HG02571 (cell line): Measurements from ENCODE around the gene CACNA1C.

Experiments used
- ATAC-seq: cut with Tn5 transposase; IDR thresholded peaks from one replicate; pipeline ENCODE4 v1.9.1; 2021; ENCODE audit warnings: mild to moderate bottlenecking, moderate library complexity; ENCODE audit not compliant: unreplicated experiment

The CACNA1C gene

GRCh38 chr12:2403221-2403976 lies 350.6 kb downstream of the CACNA1C start:
- ATAC-seq: no peak

GRCh38 chr12:2405039-2405438 lies 352.3 kb downstream of the CACNA1C start:
- no peak for ATAC-seq

DNA sequence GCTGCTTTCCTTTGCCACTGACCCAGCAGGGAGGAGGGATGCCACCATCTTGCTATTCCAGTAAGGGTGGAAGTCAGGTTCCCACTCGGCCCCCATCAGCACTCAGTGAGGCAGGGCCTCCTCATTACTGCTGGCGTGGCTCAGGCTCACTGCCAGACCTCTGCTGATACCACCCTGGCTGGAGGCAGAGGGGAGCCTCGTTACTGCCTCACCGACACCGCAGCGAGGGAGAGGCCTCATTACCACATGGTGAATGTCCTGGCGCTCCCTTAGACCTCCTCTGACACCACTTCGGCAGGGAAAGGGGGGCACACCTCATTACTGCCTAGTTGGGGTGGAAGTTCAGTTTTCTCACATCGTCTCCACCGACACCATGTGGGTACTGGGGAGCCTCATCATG lies 354.1 kb downstream of the CACNA1C start:
- ATAC-seq: no peak

DNA sequence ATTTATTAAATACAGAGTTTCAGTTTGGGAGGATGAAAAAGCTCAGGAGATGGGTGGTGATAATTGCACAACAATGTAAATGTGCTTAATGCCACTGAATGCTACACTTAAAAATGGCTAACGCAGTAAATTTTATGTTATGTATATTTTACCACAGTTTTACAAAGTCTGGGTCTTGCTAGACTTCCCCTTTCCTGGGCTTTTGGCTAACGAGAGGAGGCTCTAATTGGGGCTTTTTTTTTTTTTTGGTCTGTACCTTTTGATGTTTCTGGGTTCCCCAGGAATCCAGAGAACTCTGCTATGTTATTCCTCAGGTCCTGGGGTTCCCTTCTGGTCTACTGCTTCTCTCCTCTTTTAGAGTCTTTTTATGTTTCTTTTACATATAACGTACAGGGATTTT lies 355.5 kb downstream of the CACNA1C start:
- no peak for ATAC-seq

DNA sequence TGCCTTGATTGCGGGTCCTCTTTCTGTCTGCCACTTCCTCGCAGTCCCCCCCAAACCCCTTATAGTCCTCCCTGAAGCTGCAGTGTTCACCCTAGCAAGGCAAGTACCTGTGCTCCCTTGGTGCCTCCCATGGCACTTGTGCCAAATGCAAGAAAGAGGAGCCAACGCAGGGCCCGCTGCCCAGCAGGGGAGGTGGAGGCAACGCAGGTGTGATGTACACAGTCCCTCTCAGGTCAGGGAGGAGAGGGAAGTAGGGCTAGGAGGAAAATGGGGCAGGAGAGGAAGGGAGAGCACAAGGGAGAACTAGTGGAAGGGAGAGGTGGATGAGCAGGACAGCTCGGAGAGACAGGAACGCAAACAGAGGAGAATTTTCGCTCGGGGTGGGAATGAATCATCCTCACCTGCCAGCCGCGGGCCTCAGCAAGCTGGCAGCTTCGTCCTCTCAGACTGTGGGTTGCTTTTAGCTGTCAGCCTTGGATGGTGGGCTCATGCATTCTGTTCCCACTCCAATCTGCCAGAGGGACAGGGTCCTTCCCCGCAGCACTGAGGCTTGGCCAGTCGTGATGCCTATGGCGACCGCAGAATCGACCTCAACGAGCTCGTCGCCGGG lies 357.0 kb downstream of the CACNA1C start:
- no peak for ATAC-seq

- no peak for ATAC-seq
Measured at GRCh38 chr12:2410496-2410895, 357.7 kb downstream of the CACNA1C start.

GRCh38 chr12:2411011-2411410 lies 358.2 kb downstream of the CACNA1C start:
- ATAC-seq: no peak

DNA sequence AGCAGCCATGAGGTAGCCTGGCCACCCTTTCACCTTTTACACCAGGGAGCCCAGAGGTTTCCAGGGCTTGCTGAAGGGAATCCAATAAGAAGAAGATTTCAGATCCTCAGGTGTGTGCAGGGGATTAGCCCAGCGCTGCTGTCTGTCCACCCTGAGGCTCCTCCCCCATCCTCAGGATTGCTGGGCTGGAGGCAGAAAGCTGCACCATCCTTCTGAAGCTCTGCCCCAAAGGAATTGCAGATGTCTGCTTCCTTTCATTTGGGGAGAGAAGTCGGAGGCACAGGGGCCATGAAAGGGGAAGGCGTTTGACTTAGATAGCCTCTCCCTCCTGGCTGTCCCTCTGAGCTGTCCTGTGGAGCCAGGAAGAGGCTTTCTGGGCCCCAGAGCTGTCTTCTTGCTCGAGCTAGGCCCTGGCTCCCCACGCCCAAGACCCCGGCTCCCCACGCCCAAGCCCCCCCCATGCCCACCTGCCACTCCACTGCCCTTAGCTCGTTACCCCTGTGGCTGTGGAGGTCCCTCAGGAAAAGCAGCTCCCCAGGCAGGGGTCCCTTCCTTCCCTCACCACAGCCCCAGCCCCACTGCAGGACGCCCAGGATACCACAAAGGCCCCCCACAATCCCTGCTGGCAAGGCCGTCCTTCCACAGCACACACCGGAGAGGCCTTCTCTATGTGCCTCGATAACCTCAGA lies 359.0 kb downstream of the CACNA1C start:
- ATAC-seq: no peak

DNA sequence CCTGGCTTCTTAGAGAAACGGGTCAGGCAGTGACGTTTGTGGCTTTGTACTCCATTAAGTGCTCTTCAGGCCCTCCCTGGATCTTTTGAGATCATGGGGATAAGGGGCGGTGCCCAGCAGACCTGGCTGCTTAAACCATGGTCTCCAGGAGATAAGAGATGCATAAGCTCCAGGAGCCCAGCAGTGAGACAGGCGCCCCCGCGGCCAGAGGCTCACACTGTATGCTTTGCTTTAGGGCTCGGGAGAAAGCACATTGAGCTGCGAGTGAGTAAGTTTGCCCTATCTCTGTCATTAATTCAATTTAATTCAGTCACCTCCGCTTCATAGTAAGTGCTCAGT lies 359.5 kb downstream of the CACNA1C start:
- no peak for ATAC-seq

GRCh38 chr12:2413301-2413700 lies 360.5 kb downstream of the CACNA1C start:
- no peak for ATAC-seq

- ATAC-seq: no peak
Measured at GRCh38 chr12:2413999-2414792, 361.4 kb downstream of the CACNA1C start.

GRCh38 chr12:2414810-2415567 lies 362.2 kb downstream of the CACNA1C start:
- no peak for ATAC-seq

GRCh38 chr12:2415568-2415944 lies 362.8 kb downstream of the CACNA1C start:
- ATAC-seq: no peak

GRCh38 chr12:2416158-2416557 lies 363.4 kb downstream of the CACNA1C start:
- ATAC-seq: no peak

DNA sequence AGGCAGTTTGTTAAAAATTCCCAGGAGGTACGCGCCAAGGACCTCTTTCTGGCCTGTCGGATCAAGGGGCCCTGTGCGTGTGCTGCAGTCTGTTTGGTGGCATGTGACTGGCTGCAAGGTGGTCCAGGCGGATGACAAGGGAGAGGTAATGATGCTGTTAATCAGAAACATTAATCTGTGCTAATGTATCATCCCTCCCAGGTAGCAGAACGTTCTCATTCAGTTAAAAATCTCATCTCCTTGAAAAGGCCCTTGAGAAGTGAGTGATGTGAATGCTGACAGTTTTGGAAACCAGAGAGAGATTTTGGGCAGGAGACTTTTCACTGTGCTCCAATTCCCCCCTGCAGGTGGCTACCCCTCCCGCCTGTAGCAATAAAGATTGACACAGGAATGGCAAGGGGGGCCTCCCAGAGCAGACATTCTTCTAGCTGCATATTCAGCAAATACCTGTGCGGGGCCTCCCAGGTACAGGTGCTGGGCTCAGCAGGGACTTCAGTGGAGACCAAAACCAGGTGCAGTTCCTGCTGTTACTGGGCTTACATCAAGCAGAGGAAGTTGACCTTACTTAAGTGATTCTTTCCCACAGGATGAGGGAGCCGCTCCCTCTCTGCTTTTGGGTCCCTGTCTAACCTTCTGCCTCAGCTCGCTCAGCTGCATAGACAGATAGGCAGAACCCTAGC lies 364.8 kb downstream of the CACNA1C start:
- ATAC-seq: no peak

GRCh38 chr12:2418579-2418978 lies 365.8 kb downstream of the CACNA1C start:
- ATAC-seq: no peak

DNA sequence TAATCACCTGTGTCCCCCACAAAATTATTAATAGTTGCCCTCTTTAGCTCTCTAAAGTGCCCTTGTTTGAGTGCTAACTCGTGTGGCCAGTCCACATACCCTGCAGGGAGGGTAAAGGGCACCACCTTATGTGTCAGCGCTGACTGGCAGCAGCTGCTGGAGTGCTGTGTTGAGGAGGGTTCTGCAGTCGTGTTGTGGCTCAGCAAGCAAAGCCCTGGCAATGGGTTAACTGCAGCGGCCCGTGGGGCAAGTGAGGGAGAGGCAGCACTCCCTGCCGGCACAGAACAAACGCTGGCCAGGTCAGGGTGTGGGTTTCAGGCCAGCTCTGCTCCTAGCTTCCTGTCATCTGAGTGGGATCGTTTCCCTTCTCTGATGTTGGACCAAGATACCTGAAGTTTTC lies 369.8 kb downstream of the CACNA1C start:
- ATAC-seq: no peak

- no peak for ATAC-seq
Measured at GRCh38 chr12:2429032-2429431, 376.2 kb downstream of the CACNA1C start.

GRCh38 chr12:2431810-2432209 lies 379.0 kb downstream of the CACNA1C start:
- no peak for ATAC-seq

DNA sequence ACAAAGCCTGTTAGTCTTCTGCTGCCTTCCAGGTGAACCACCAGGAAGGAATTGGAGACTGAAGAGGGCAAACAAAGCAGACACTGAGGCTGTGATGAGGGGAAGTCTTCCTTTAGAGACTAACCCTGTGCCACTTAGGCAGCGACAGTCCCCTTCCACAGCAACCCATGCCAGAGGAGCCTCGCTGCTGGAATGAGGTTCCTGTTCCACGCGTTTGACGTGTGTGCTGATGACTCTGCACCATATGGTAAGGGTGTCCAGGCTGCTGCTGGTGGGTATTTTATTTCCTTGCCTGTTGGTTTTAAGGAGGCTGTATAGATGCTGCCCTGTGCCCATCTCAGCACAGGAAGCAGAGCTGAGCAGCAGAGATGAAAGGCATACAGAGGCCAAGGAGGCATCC lies 380.1 kb downstream of the CACNA1C start:
- ATAC-seq: no peak
